T-cell (primary cell): Measurements from ENCODE around the gene FAM184B. TPM values are rescaled to one million over a fixed set of nuclear protein-coding genes. Genes with fewer than 3 reads are reported as not detected.
"Not testable (repeated sequence)": the region's sequence is repeated elsewhere in the genome, so short reads cannot be mapped to it uniquely, and the experiment has no call there.

ENCODE experiments used
- ATAC-seq, 4 experiments: fragments of 200-7000 bp in 3 of 4; fragments of 150-1000 bp in 1 of 4; cut with Tn5 transposase; replicated peaks in 1 of 4; 1 replicate in 3 of 4; 2 replicates in 1 of 4; pipeline ENCODE4 v1.10.0; 2021; ENCODE audit warnings: moderate library complexity in 3 of 4, mild to moderate bottlenecking in 2 of 4, moderate number of reproducible peaks in 1 of 4
- CTCF ChIA-PET, 2 donors: fragments of 300-600 bp; sonication (Branson Sonifier 250); formaldehyde crosslinking; loops; one replicate each; lab custom pipeline; 2022; ENCODE audit warnings: antibody characterized with exemption in 2 of 2; lab: Charles Lee
- POLR2A ChIA-PET, 2 donors: fragments of 300-600 bp; sonication (Branson Sonifier 250); formaldehyde crosslinking; loops; one replicate each; lab custom pipeline; 2022; ENCODE audit warnings: antibody characterized with exemption in 2 of 2; lab: Charles Lee
- DNase-seq, 35 experiments: peaks; one replicate each; pipeline versions ENCODE4 v3.0.0 to v3.0.0-alpha.2; 2013 to 2023
- H3K27ac ChIP-seq: one replicate; pipeline ENCODE4 v1.5.1; 2013; ENCODE audit warnings: low read length
- H3K27me3 ChIP-seq, 2 experiments: replicated peaks in 1 of 2; 1 replicate in 1 of 2; 2 replicates in 1 of 2; pipeline versions ENCODE4 v1.6.1 to v1.7.0; 2013; ENCODE audit warnings: low read length in 1 of 2, mixed read lengths in 1 of 2; ENCODE audit not compliant: control insufficient read depth in 2 of 2, insufficient read depth in 2 of 2; ENCODE audit errors: extremely low read depth in 1 of 2
- H3K36me3 ChIP-seq, 2 donors: 1 replicate in 1 of 2; 2 replicates in 1 of 2; pipeline versions ENCODE4 v1.6.1 to v1.7.0; 2013; ENCODE audit warnings: low read length in 1 of 2; ENCODE audit not compliant: control insufficient read depth in 2 of 2, insufficient read depth in 1 of 2; ENCODE audit errors: extremely low read depth in 1 of 2
- H3K4me1 ChIP-seq, 2 experiments: 1 replicate in 1 of 2; 2 replicates in 1 of 2; pipeline versions ENCODE4 v1.6.1 to v1.7.0; 2013; ENCODE audit warnings: low read length in 2 of 2, mixed read lengths in 1 of 2; ENCODE audit not compliant: insufficient read depth in 2 of 2, control insufficient read depth in 1 of 2; ENCODE audit errors: extremely low read depth in 1 of 2
- H3K4me3 ChIP-seq, 2 donors: 1 replicate in 1 of 2; 2 replicates in 1 of 2; pipeline versions ENCODE4 v1.5.1 to v1.7.0; 2013; ENCODE audit warnings: mild to moderate bottlenecking in 2 of 2, low read length in 1 of 2, moderate library complexity in 1 of 2; ENCODE audit not compliant: control insufficient read depth in 1 of 2; ENCODE audit errors: extremely low read depth in 1 of 2
- H3K9me3 ChIP-seq: 2 replicates; pipeline ENCODE4 v1.7.0; 2013
- H3K27ac Mint-ChIP-seq, 2 donors: one replicate each; pipeline ENCODE4 v1.8.0; 2020 to 2021; ENCODE audit warnings: mild to moderate bottlenecking in 2 of 2, mixed read lengths in 2 of 2
- H3K27me3 Mint-ChIP-seq, 2 donors: one replicate each; pipeline ENCODE4 v1.8.0; 2021 to 2022; ENCODE audit warnings: mixed read lengths in 2 of 2
- H3K36me3 Mint-ChIP-seq: one replicate; pipeline ENCODE4 v1.8.0; 2021; ENCODE audit warnings: mixed read lengths
- H3K4me1 Mint-ChIP-seq, 3 donors: one replicate each; pipeline ENCODE4 v1.8.0; 2020 to 2022; ENCODE audit warnings: mixed read lengths in 3 of 3, mild to moderate bottlenecking in 1 of 3
- H3K4me3 Mint-ChIP-seq, 3 donors: one replicate each; pipeline ENCODE4 v1.8.0; 2020 to 2022; ENCODE audit warnings: mild to moderate bottlenecking in 3 of 3, mixed read lengths in 3 of 3, moderate library complexity in 3 of 3
- H3K9me3 Mint-ChIP-seq, 3 donors: one replicate each; pipeline ENCODE4 v1.8.0; 2020 to 2022; ENCODE audit warnings: mixed read lengths in 3 of 3
- WGBS: methylation state at CpG from one replicate; pipeline ENCODE4 v1.1.5; 2013; ENCODE audit warnings: missing lambda C conversion rate; ENCODE audit not compliant: insufficient coverage; 5-methylcytosine and 5-hydroxymethylcytosine counted together
- total RNA-seq, 35 experiments: library from RNA in 6 of 35; stranded (reverse) in 6 of 35; fragments of 120-200 nt in 1 of 35; gene quantifications; one replicate each; pipeline versions ENCODE4 v1.2.1 to v1.2.4 and lab custom pipeline; 2013 to 2026

Gene FAM184B
- total RNA-seq, 5 donors from 2014 or later (not counting 1 experiment from before 2014, with no cell fraction given) = 0.03 to 0.09 (median 0.06) TPM; not detected in 2

- CTCF ChIA-PET = no interaction called here
- no peak overlapping the region for H3K27ac Mint-ChIP-seq
- no peaks in the 10 kb centered on the region for H3K36me3 Mint-ChIP-seq
These were observed 116.7 kb downstream of the FAM184B start for GRCh38 chr4:17664755-17665154.

GRCh38 chr4:17662694-17663093 lies 118.7 kb downstream of the FAM184B start:
- no peaks in the 10 kb centered on the region for H3K9me3 Mint-ChIP-seq
- H3K4me3 Mint-ChIP-seq = no peak overlapping the region
- ATAC-seq = no peak
- ChIA-PET CTCF (no interaction called here), POLR2A (no interaction called here)
- H3K9me3 ChIP-seq = no peaks in the 10 kb centered on the region
- peaks cover 0 to 10% of the 10 kb centered on the region in 2 donors for H3K27me3 Mint-ChIP-seq
- no peaks in the 10 kb centered on the region for H3K4me1 ChIP-seq
- H3K27me3 ChIP-seq = peaks cover 0 to 11% of the 10 kb centered on the region in 2 experiments
- DNase-seq = no peak
- H3K27ac ChIP-seq = no peak overlapping the region
- no peaks in the 10 kb centered on the region for H3K36me3 ChIP-seq
- no peaks in the 10 kb centered on the region for H3K36me3 Mint-ChIP-seq
- no peak overlapping the region for H3K4me3 ChIP-seq
- WGBS = 83% methylated on average over 2 of the region's 3 CpGs
- H3K4me1 Mint-ChIP-seq = peaks cover 0 to 4% (median 0%) of the 10 kb centered on the region in 3 donors
- no peak overlapping the region for H3K27ac Mint-ChIP-seq

More at GRCh38 chr4:17664755-17665154, 116.7 kb downstream of the FAM184B start:
- Mint-ChIP-seq H3K4me3 (no peak overlapping the region), H3K9me3 (no peaks in the 10 kb centered on the region), H3K4me1 (no peaks in the 10 kb centered on the region), H3K27me3 (peaks cover 4 to 21% of the 10 kb centered on the region in 2 donors)
- ATAC-seq (no peak), DNase-seq (no peak)
- peaks cover 0 to 5% of the 10 kb centered on the region in 2 experiments for H3K27me3 ChIP-seq
- no peaks in the 10 kb centered on the region for H3K36me3 ChIP-seq
- 16% methylated on average over 3 of the region's 4 CpGs for WGBS
- POLR2A ChIA-PET = no interaction called here
- H3K9me3 ChIP-seq = no peaks in the 10 kb centered on the region
- H3K27ac ChIP-seq = no peak overlapping the region
- H3K4me3 ChIP-seq = no peak overlapping the region
- H3K4me1 ChIP-seq = no peaks in the 10 kb centered on the region

DNA sequence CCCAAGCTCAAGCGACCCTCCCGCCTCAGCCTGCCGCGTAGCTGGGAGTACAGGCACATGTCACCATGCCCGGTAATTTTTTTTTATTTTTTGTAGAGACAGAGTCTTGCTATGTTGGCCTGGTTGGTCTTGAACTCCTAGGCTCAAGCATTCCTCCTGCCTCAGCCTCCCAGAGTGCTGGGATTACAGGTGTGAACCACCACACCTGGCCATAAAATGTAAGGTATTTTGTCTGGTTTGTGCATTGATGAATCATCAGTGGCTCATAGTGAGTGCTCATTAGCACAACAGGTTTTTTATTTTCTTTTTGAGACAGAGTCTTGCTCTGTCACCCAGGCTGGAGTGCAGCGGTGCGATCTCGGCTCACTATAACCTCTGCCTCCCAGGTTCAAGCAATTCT lies 122.2 kb downstream of the FAM184B start:
- H3K27ac Mint-ChIP-seq, H3K4me1 Mint-ChIP-seq, ATAC-seq, H3K27ac ChIP-seq, H3K4me3 Mint-ChIP-seq, H3K4me1 ChIP-seq, H3K27me3 Mint-ChIP-seq, H3K9me3 Mint-ChIP-seq, H3K36me3 Mint-ChIP-seq, DNase-seq, H3K36me3 ChIP-seq, H3K4me3 ChIP-seq, POLR2A ChIA-PET, H3K9me3 ChIP-seq: not testable (repeated sequence)
- peaks cover 0 to 16% of the 10 kb centered on the region in 2 experiments for H3K27me3 ChIP-seq
- WGBS = 92% methylated on average over 2 of the region's 8 CpGs
- CTCF ChIA-PET = interaction anchor here in 1 of 2 donors (0.5 kb wide), 1 partner anchor 10 kb away, joined by 4 read pairs; no protein-coding TSS in a partner anchor

DNA sequence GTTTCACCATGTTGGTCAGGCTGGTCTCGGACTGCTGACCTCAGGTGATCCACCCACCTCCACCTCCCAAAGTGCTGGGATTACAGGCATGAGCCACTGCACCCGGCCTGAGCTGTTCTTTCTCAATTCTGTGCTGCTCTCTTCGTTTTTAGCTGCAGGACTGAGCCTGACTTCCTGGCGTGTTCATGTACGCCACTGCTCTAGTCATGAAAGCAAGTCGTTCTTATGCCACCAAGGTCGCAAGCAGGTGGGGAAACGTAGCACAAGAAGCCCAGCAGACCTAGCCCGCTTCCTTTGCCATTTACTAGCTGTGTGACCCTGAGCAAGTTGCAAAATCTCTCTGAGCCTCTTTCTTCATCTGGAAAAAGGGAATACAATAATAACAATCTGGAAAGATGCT lies 123.6 kb downstream of the FAM184B start:
- H3K4me1 Mint-ChIP-seq = peaks cover 0 to 12% (median 2%) of the 10 kb centered on the region in 3 donors
- CTCF ChIA-PET = no interaction called here
- no peaks in the 10 kb centered on the region for H3K9me3 ChIP-seq
- no peaks in the 10 kb centered on the region for H3K36me3 Mint-ChIP-seq
- POLR2A ChIA-PET = interaction anchor here in 1 of 2 donors (0.7 kb wide), 1 partner anchor 125 kb away, joined by 8 read pairs; no protein-coding TSS in a partner anchor
- H3K4me3 ChIP-seq = no peak overlapping the region
- peak in 2 of 4 experiments; percentile 38 to 77 for ATAC-seq
- no peak overlapping the region for H3K27ac Mint-ChIP-seq
- H3K27ac ChIP-seq = no peak overlapping the region
- peaks cover 0 to 16% of the 10 kb centered on the region in 2 experiments for H3K27me3 ChIP-seq
- H3K4me3 Mint-ChIP-seq = peak overlapping the region in 1 of 3 donors; percentile 41
- H3K36me3 ChIP-seq = no peaks in the 10 kb centered on the region
- H3K9me3 Mint-ChIP-seq = no peaks in the 10 kb centered on the region
- WGBS = 36% methylated on average over 7 of the region's 9 CpGs
- peak in 1 of 35 experiments; percentile 14 for DNase-seq
- no peaks in the 10 kb centered on the region for H3K4me1 ChIP-seq
- peaks cover 4 to 6% of the 10 kb centered on the region in 2 donors for H3K27me3 Mint-ChIP-seq

DNA sequence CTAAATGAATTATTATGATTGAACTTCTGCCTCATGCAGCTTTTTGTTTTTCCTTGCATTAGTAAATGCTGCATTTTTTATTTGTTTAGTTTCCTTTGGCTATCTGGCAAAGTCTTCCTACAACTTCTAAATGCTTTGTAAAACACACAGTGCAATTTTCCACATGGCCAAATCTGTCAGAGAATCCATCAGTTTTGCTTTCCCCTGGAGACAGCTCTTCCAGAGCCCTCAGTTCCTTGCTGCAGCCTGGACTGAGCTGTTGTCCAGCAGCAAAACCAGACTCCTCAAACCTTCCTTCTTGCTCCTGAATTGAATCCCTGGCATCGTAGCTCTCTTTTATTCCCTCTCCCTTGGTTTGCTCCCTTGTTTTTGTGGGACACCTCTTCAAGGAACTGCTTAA lies 124.3 kb downstream of the FAM184B start:
- no peak for ATAC-seq
- Histone ChIP-seq H3K4me1 (peaks cover 0 to 5% of the 10 kb centered on the region in 2 experiments), H3K9me3 (no peaks in the 10 kb centered on the region), H3K4me3 (no peak overlapping the region), H3K27me3 (peaks cover 0 to 19% of the 10 kb centered on the region in 2 experiments), H3K27ac (no peak overlapping the region), H3K36me3 (no peaks in the 10 kb centered on the region)
- Mint-ChIP-seq H3K4me1 (peaks cover 0 to 12% (median 2%) of the 10 kb centered on the region in 3 donors), H3K27ac (no peak overlapping the region), H3K9me3 (no peaks in the 10 kb centered on the region), H3K36me3 (no peaks in the 10 kb centered on the region), H3K4me3 (no peak overlapping the region), H3K27me3 (peaks cover 4 to 6% of the 10 kb centered on the region in 2 donors)
- ChIA-PET POLR2A (interaction anchor here in 1 of 2 donors (0.5 kb wide), 1 partner anchor 47 kb away, joined by 5 read pairs; no protein-coding TSS in a partner anchor), CTCF (no interaction called here)
- DNase-seq = no peak
- WGBS = no CpG with 5 or more reads among the region's 1 CpG

- Histone ChIP-seq H3K27me3 (peaks cover 0 to 22% of the 10 kb centered on the region in 2 experiments), H3K27ac (no peak overlapping the region), H3K4me1 (peaks cover 8 to 21% of the 10 kb centered on the region in 2 experiments), H3K36me3 (no peaks in the 10 kb centered on the region), H3K9me3 (no peaks in the 10 kb centered on the region), H3K4me3 (no peak overlapping the region)
- DNase-seq = no peak
- Mint-ChIP-seq H3K9me3 (no peaks in the 10 kb centered on the region), H3K36me3 (no peaks in the 10 kb centered on the region), H3K4me3 (no peak overlapping the region), H3K27ac (no peak overlapping the region), H3K4me1 (peaks cover 14 to 33% (median 15%) of the 10 kb centered on the region in 3 donors), H3K27me3 (peaks cover 2 to 4% of the 10 kb centered on the region in 2 donors)
- no peak for ATAC-seq
- ChIA-PET POLR2A (no interaction called here), CTCF (no interaction called here)
- WGBS = 76% methylated on average over 8 of the region's 8 CpGs
These were observed 126.7 kb downstream of the FAM184B start for GRCh38 chr4:17654701-17655100.
